Nephron progenitor cell (in vitro differentiated cells): ENCODE measurements around the gene KCND3.

ENCODE experiments used
- DNase-seq: peaks from one replicate; pipeline ENCODE4 v3.0.0; 2021
- H3K27ac Mint-ChIP-seq: 2 replicates; pipeline ENCODE4 v1.8.0; 2021; ENCODE audit warnings: mild to moderate bottlenecking, moderate library complexity, mixed read lengths
- H3K27me3 Mint-ChIP-seq: 2 replicates; pipeline ENCODE4 v1.8.0; 2021; ENCODE audit warnings: mild to moderate bottlenecking, low read depth, mixed read lengths; ENCODE audit not compliant: poor library complexity
- H3K36me3 Mint-ChIP-seq: 2 replicates; pipeline ENCODE4 v1.8.0; 2021; ENCODE audit warnings: low read depth, mixed read lengths
- H3K4me1 Mint-ChIP-seq: 2 replicates; pipeline ENCODE4 v1.8.0; 2021; ENCODE audit warnings: mixed read lengths
- H3K4me3 Mint-ChIP-seq: 2 replicates; pipeline ENCODE4 v1.8.0; 2021; ENCODE audit warnings: mild to moderate bottlenecking, moderate library complexity, mixed read lengths
- H3K9me3 Mint-ChIP-seq: 2 replicates; pipeline ENCODE4 v1.8.0; 2021; ENCODE audit warnings: mild to moderate bottlenecking, moderate library complexity, mixed read lengths
- TF ChIP-seq, protein P1 (sequence below): fragments of 200-600 bp; sonication (generic); IDR thresholded peaks from 2 replicates; pipeline ENCODE4 v1.5.0; 2021; ENCODE audit warnings: antibody characterized with exemption

Gene KCND3

DNA sequence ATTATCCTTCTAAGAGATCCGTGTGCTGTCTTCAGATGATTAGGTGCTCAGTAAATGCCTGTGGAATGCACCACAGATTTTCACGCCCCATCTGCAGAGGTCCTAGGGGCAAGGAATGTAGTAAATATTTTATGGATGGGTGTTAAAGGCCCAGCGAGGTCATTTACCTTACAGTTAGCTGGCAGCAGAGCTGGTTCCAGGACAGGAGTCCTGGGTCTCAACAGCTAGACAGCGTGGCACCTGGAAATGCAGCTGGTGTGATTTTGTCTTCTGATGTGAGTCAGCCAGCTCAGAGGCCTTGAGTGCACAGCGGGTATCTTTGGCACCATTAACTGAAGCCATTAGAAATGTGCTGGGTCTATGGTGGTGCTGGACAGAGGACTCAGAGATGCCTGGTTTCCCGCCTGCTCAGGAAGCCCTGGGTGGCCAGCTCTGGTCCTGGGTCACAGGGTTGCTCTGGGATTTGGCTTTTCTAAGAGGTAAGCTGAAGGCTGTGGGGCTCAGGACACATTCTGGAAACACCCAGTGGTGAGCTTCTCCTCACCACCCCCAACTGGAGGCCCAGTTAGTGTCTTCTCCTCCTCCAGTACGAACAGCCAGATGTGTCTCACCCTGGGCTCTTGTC, 168.2 kb downstream of the KCND3 start:
- peaks cover 32% of the 10 kb centered on the region for H3K27me3 Mint-ChIP-seq
- no peak overlapping the region for H3K27ac Mint-ChIP-seq
- no peaks in the 10 kb centered on the region for H3K36me3 Mint-ChIP-seq
- no peaks in the 10 kb centered on the region for H3K4me1 Mint-ChIP-seq
- H3K4me3 Mint-ChIP-seq, result no peak overlapping the region
- DNase-seq, result no peak
- TF ChIP-seq, protein P1, sequence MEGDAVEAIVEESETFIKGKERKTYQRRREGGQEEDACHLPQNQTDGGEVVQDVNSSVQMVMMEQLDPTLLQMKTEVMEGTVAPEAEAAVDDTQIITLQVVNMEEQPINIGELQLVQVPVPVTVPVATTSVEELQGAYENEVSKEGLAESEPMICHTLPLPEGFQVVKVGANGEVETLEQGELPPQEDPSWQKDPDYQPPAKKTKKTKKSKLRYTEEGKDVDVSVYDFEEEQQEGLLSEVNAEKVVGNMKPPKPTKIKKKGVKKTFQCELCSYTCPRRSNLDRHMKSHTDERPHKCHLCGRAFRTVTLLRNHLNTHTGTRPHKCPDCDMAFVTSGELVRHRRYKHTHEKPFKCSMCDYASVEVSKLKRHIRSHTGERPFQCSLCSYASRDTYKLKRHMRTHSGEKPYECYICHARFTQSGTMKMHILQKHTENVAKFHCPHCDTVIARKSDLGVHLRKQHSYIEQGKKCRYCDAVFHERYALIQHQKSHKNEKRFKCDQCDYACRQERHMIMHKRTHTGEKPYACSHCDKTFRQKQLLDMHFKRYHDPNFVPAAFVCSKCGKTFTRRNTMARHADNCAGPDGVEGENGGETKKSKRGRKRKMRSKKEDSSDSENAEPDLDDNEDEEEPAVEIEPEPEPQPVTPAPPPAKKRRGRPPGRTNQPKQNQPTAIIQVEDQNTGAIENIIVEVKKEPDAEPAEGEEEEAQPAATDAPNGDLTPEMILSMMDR, result no peak
- H3K9me3 Mint-ChIP-seq, result no peaks in the 10 kb centered on the region

DNA sequence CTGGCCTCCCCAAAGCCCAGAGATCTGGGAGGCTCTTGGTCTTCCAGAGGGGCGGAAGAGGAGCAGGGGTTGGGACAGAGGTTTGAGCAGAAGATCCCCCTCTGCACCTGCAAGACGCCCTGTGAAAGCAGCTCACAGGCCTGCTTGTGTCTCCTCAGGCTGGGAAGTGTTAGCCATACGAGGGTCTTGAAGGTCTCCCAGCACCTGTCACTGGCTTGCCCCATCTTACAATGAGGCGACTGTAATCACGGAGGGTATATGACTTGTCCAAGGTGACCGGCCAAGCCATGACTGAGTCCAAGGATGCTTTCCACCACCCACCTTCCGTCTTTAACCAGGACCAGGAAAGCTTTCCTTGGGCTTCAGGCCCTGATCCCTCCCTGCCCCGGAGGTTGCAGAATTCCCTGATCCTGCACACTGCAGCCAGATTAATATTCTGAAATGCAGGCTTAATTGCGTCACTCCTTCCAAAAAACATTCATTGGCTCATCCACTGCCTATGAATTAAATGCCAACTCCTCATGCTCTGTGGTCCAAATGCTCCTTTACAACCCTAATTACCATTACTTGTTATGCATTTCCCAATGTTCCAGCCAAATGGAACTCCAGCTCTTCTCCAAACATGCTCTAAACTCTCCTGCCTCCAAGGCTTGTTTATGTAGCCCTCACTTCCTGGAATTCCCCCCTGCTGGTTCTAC, 169.8 kb downstream of the KCND3 start:
- DNase-seq, result no peak
- no peak overlapping the region for H3K27ac Mint-ChIP-seq
- TF ChIP-seq, protein P1, result no peak
- peaks cover 29% of the 10 kb centered on the region for H3K27me3 Mint-ChIP-seq
- no peaks in the 10 kb centered on the region for H3K36me3 Mint-ChIP-seq
- no peak overlapping the region for H3K4me3 Mint-ChIP-seq
- no peaks in the 10 kb centered on the region for H3K4me1 Mint-ChIP-seq
- H3K9me3 Mint-ChIP-seq, result no peaks in the 10 kb centered on the region

- Mint-ChIP-seq H3K27ac (no peak overlapping the region), H3K4me1 (no peaks in the 10 kb centered on the region), H3K4me3 (no peak overlapping the region), H3K36me3 (no peaks in the 10 kb centered on the region), H3K27me3 (peaks cover 24% of the 10 kb centered on the region), H3K9me3 (no peaks in the 10 kb centered on the region)
- TF ChIP-seq, protein P1, result no peak
- DNase-seq, result no peak
These were observed 170.9 kb downstream of the KCND3 start for GRCh38 chr1:111818546-111818945.

- H3K27me3 Mint-ChIP-seq, result peaks cover 24% of the 10 kb centered on the region
- TF ChIP-seq, protein P1, result no peak
- H3K4me1 Mint-ChIP-seq, result no peaks in the 10 kb centered on the region
- no peaks in the 10 kb centered on the region for H3K9me3 Mint-ChIP-seq
- H3K4me3 Mint-ChIP-seq, result no peak overlapping the region
- DNase-seq, result no peak
- no peaks in the 10 kb centered on the region for H3K36me3 Mint-ChIP-seq
- H3K27ac Mint-ChIP-seq, result no peak overlapping the region
These were observed 171.4 kb downstream of the KCND3 start for GRCh38 chr1:111818081-111818480.

- TF ChIP-seq, protein P1, result no peak
- no peak for DNase-seq
- Mint-ChIP-seq H3K27ac (no peak overlapping the region), H3K27me3 (peaks cover 18% of the 10 kb centered on the region), H3K4me3 (no peak overlapping the region), H3K9me3 (no peaks in the 10 kb centered on the region), H3K36me3 (no peaks in the 10 kb centered on the region), H3K4me1 (no peaks in the 10 kb centered on the region)
These were observed 174.8 kb downstream of the KCND3 start for GRCh38 chr1:111814642-111815041.

DNA sequence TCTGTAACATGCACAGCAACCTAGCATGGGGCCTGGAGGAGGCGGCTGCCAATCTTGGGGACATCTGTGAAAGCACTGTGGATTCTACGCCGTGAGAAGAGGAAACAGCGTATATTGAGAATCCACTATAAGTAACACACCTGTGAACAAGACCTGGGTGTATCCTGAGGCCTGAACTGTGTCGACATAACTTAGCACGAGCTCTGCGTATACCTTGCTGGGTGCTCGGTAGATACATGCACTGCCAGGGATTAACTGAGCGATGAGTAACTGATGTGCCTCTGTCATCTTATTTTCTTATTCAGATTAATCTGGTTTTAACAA, 175.2 kb downstream of the KCND3 start:
- Mint-ChIP-seq H3K4me3 (no peak overlapping the region), H3K27ac (no peak overlapping the region), H3K9me3 (no peaks in the 10 kb centered on the region), H3K27me3 (peaks cover 18% of the 10 kb centered on the region), H3K4me1 (no peaks in the 10 kb centered on the region), H3K36me3 (no peaks in the 10 kb centered on the region)
- TF ChIP-seq, protein P1, result no peak
- DNase-seq, result no peak
